Ishikawa (cell line): ENCODE data around the gene CELF2.

ENCODE experiments used
- CEBPB ChIP-seq: IDR thresholded peaks from 2 replicates; pipeline ENCODE4 v1.6.1; 2012
- CREB1 ChIP-seq: IDR thresholded peaks from 2 replicates; pipeline ENCODE4 v1.6.1; 2012; ENCODE audit warnings: low read depth
- EGR1 ChIP-seq: IDR thresholded peaks from 2 replicates; pipeline ENCODE4 v1.6.1; 2012
- EP300 ChIP-seq: IDR thresholded peaks from 2 replicates; pipeline ENCODE4 v1.6.1; 2012; ENCODE audit warnings: borderline replicate concordance
- FOXM1 ChIP-seq: IDR thresholded peaks from 2 replicates; pipeline ENCODE4 v1.6.1; 2012; ENCODE audit warnings: low read depth, borderline replicate concordance
- NFIC ChIP-seq: IDR thresholded peaks from 2 replicates; pipeline ENCODE4 v1.6.1; 2012
- RAD21 ChIP-seq: IDR thresholded peaks from 2 replicates; pipeline ENCODE4 v1.6.1; 2012; ENCODE audit warnings: low read depth
- TAF1 ChIP-seq: IDR thresholded peaks from 2 replicates; pipeline ENCODE4 v1.6.1; 2012; ENCODE audit warnings: low read depth, mild to moderate bottlenecking
- TCF12 ChIP-seq: IDR thresholded peaks from 2 replicates; pipeline ENCODE4 v1.6.1; 2012; ENCODE audit warnings: low read depth
- TEAD4 ChIP-seq: IDR thresholded peaks from 2 replicates; pipeline ENCODE4 v1.6.1; 2012
- YY1 ChIP-seq: IDR thresholded peaks from 2 replicates; pipeline ENCODE4 v1.6.1; 2012; ENCODE audit warnings: low read depth
- ZBTB7A ChIP-seq: IDR thresholded peaks from 2 replicates; pipeline ENCODE4 v1.6.1; 2012; ENCODE audit warnings: low read depth
- TF ChIP-seq, protein P1 (sequence below): IDR thresholded peaks from 2 replicates; pipeline ENCODE4 v1.6.1; 2012
- TF ChIP-seq, protein P2 (sequence below): IDR thresholded peaks from 2 replicates; pipeline ENCODE4 v1.6.1; 2012; ENCODE audit warnings: low read depth, mild to moderate bottlenecking
- TF ChIP-seq, protein P3 (sequence below): IDR thresholded peaks from 2 replicates; pipeline ENCODE4 v1.6.1; 2012

Gene CELF2

DNA sequence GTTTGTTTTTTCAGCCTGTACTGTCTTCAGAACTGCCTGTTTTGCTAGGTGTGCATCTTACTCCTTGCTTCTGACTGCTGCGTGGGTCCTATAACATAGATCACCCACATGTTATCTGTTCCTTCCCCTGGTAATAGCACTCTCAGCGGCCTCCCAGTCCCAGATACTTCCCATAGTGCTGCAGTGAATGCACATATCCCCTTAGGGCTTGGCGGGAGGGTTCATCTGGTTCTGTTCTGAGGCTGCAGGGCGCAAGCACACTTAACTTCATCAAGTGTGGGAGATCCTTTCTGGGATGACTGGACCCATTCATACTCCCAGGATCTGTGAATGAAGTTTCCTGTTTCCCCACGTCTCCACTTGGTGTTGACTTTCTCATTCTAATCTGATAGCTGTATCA, 90.7 kb downstream of the CELF2 start:
- TF ChIP-seq ZBTB7A (no peak), TAF1 (no peak), YY1 (no peak), CREB1 (no peak)
- TF ChIP-seq, protein P1, sequence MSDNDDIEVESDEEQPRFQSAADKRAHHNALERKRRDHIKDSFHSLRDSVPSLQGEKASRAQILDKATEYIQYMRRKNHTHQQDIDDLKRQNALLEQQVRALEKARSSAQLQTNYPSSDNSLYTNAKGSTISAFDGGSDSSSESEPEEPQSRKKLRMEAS: no peak

DNA sequence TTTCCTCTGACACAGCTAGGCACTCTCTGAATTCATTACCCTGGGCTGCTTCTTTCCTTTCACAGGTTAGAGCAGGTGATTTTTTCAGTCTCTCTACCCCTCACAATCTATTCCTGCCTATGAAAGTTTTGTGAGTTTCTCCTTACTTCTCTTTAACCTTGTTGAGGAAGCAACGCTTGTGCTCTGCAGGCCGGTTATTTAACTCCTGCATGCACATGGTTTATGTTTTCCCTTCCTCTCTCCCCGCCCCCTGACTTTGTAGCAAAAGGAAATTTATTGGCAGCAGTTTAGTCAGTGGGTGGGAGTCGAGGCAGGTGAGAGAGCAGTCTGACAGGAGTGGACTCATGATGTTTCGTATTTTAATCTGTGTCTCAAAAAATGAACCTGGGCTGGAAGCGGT, 91.9 kb downstream of the CELF2 start:
- no peak for TF ChIP-seq RAD21
- TF ChIP-seq YY1: no peak
- TF ChIP-seq EGR1: no peak

DNA sequence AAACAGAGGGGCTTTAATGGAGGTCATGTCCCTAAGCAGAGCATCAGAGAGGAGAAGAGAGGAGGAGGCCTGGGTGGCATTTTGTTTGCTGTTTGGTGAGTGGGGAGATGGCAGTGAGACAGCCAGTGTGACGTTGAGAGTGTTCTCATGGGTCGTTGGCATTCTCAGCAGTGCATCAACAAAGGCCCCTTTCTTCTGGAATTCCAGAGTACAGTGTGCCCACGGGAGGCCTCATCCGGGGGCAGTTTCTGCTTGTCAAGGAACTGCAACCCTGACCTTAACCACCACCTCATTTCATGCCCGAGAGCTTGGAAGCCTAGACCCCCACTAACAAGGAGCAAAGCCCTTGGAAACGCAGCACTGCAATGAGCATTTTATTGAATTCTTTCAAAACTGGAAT, 92.9 kb downstream of the CELF2 start:
- TF ChIP-seq EP300 (no peak), RAD21 (no peak), TAF1 (no peak), YY1 (no peak), EGR1 (no peak), TCF12 (no peak), NFIC (no peak), FOXM1 (no peak), CREB1 (no peak)
- TF ChIP-seq, protein P2, sequence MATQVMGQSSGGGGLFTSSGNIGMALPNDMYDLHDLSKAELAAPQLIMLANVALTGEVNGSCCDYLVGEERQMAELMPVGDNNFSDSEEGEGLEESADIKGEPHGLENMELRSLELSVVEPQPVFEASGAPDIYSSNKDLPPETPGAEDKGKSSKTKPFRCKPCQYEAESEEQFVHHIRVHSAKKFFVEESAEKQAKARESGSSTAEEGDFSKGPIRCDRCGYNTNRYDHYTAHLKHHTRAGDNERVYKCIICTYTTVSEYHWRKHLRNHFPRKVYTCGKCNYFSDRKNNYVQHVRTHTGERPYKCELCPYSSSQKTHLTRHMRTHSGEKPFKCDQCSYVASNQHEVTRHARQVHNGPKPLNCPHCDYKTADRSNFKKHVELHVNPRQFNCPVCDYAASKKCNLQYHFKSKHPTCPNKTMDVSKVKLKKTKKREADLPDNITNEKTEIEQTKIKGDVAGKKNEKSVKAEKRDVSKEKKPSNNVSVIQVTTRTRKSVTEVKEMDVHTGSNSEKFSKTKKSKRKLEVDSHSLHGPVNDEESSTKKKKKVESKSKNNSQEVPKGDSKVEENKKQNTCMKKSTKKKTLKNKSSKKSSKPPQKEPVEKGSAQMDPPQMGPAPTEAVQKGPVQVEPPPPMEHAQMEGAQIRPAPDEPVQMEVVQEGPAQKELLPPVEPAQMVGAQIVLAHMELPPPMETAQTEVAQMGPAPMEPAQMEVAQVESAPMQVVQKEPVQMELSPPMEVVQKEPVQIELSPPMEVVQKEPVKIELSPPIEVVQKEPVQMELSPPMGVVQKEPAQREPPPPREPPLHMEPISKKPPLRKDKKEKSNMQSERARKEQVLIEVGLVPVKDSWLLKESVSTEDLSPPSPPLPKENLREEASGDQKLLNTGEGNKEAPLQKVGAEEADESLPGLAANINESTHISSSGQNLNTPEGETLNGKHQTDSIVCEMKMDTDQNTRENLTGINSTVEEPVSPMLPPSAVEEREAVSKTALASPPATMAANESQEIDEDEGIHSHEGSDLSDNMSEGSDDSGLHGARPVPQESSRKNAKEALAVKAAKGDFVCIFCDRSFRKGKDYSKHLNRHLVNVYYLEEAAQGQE: no peak
- TF ChIP-seq, protein P1: no peak

DNA sequence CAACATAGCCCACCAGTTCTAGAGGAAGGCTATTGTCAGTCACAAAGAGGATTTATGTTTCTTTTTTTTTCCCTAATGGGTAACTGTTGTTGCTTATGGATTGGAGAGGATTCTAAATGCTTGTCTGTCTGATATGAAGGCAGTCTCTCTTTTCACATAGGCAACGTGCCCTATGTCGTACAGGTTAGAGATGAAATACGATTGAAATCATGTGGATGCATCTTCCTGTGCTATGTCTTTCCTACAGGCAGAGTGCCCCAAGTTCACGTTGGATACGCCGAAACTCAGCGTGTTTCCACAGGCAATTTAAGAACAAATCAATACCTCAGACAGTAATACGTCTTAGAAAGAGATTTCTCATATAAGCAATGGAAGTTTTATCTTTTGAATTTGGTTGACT, 93.8 kb downstream of the CELF2 start:
- TF ChIP-seq, protein P3, sequence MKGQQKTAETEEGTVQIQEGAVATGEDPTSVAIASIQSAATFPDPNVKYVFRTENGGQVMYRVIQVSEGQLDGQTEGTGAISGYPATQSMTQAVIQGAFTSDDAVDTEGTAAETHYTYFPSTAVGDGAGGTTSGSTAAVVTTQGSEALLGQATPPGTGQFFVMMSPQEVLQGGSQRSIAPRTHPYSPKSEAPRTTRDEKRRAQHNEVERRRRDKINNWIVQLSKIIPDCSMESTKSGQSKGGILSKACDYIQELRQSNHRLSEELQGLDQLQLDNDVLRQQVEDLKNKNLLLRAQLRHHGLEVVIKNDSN: no peak
- TF ChIP-seq EGR1 (no peak), TCF12 (no peak), CEBPB (no peak), CREB1 (no peak), RAD21 (no peak), EP300 (no peak), TEAD4 (no peak), TAF1 (no peak), FOXM1 (no peak)
- TF ChIP-seq, protein P1: no peak
- TF ChIP-seq, protein P2: no peak

DNA sequence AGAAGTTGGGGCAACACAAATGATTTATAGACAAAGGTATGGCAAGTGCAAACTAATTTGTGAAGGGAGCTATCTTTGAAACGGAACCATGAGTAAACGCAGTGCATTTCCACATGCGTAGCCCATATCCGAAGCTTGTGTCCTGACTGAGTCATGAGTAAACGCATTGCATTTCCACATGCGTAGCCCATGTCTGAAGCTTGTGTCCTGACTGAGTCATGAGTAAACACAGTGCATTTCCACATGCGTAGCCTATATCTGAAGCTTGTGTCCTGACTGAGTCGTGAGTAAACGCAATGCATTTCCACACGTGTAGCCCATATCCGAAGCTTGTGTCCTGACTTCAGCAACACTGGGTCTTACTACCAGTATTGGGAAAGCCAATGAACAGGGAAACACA, 95.0 kb downstream of the CELF2 start:
- TF ChIP-seq EP300 (no peak), TCF12 (no peak), TAF1 (no peak), NFIC (no peak), ZBTB7A (no peak), EGR1 (no peak), TEAD4 (no peak)
- TF ChIP-seq, protein P3: no peak
- TF ChIP-seq, protein P1: no peak

DNA sequence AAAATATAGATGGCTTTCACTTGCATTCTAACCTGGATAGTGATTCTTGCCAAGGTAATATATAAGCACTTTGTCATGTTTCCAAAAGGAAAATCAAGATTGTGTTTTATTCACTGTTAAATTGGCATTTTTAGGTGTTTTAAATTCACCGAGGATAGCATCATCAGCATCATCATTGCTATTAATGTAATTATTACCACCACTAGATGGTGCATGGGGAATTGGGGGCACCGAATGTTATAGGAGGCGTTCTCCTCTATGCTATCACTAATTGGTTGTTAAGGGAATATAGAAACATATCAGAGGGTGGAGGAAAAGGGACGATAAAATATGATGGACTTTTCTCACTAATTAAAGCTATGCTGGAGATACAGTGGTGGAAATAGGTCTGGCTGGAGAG, 95.5 kb downstream of the CELF2 start:
- no peak for TF ChIP-seq EGR1
- TF ChIP-seq ZBTB7A: no peak
- TF ChIP-seq RAD21: no peak
- TF ChIP-seq, protein P1: no peak
- no peak for TF ChIP-seq CEBPB
- no peak for TF ChIP-seq FOXM1
- TF ChIP-seq, protein P3: no peak
- TF ChIP-seq EP300: no peak
- TF ChIP-seq CREB1: no peak
- no peak for TF ChIP-seq TEAD4
- TF ChIP-seq TCF12: no peak
- TF ChIP-seq NFIC: no peak
- TF ChIP-seq YY1: no peak
- TF ChIP-seq, protein P2: no peak
- no peak for TF ChIP-seq TAF1
